Activated CD4-positive, alpha-beta T cell treated with anti-CD3 and anti-CD28 coated beads for 4 hours (primary cell): ENCODE results near the gene OR7G1.
"Not testable (repeated sequence)": the region's sequence is repeated elsewhere in the genome, so short reads cannot be mapped to it uniquely, and the experiment has no call there.

ENCODE experiments used
- DNase-seq, 2 donors: peaks; one replicate each; pipeline ENCODE4 v3.0.0-alpha.2; 2020

OR7G1 gene

GRCh38 chr19:9075064-9075949 lies 40.3 kb downstream of the OR7G1 start:
- DNase-seq = no peak

GRCh38 chr19:9073806-9074205 lies 41.8 kb downstream of the OR7G1 start:
- no peak for DNase-seq

GRCh38 chr19:9071720-9072119 lies 43.8 kb downstream of the OR7G1 start:
- DNase-seq = not testable (repeated sequence)

- no peak for DNase-seq
Measured at GRCh38 chr19:9070066-9070465, 45.5 kb downstream of the OR7G1 start.

- DNase-seq = no peak
Measured at GRCh38 chr19:9065457-9066014, 50.0 kb downstream of the OR7G1 start.
